ENCODE measurements around the gene KLF9. TPM values are rescaled to one million over a fixed set of nuclear protein-coding genes. Genes with fewer than 3 reads are reported as not detected.

KLF9 gene
- total RNA-seq: 18.8 and 22.5 TPM in 2 replicates

DNA sequence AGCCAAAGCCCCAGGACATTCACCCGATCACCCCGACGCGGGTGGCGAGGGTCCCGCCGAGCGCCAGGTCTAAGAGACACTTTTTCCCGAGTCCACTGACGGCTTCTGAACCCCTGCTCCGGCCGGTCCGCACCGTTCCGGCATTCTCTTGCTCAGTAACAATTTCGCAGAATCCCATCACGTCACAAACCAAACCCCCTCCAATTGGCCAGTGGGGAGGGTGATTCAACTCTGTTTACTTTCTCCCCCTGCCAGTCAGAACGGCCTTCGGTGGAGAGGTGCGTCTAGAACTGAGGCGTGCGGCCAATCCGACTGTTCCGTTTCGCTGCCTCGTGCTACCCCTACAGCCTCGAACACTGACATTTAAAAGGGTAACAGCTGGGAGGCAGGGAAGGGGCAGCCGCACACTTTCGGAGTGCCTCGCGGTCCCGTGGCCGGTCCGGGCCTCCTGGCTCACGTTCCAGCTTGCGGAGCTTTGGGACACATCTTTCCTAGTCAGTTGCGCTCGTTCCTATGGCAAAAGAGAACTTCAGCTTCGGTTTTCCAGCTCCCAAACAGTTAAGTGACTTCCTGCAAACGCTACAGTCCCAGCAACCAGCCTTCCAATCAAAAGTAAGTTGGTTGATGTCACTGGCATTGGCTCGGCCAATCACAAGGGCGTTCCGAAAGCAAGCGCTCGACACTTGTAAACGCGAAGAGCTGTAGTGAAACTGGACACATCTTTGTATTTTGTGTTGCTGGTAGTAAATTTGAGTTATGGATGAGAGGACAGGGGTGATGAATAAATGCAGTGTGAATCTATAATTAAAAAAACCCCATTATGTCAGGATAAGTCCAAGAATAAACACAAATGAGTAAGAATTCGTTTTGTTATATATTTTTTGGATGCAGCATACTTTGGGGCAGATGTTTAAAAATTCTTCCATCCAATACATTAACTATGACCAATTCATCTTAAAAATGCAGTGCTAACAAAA is at the start of gene KLF9:
Gene KLF9 (minus strand): TSS at position 859 of the 977 bp plus-strand sequence. CDS start 1,294 bp downstream, outside the sequence.

Other genes with a start within 250 kb of the KLF9 start
- 18.6 and 19.3 TPM in 2 replicates for gene SMC5, start 155.7 kb downstream of the KLF9 start, total RNA-seq